ENCODE measurements around the gene FGFR3. TPM values are rescaled to one million over a fixed set of nuclear protein-coding genes. Genes with fewer than 3 reads are reported as not detected.

The FGFR3 gene
- total and polyA plus RNA-seq, 10 of the 15 experiments (the other 5 are each of a cell fraction or from before 2014, with no cell fraction given) = 0.05 to 0.33 (median 0.18) TPM; not detected in 6

DNA sequence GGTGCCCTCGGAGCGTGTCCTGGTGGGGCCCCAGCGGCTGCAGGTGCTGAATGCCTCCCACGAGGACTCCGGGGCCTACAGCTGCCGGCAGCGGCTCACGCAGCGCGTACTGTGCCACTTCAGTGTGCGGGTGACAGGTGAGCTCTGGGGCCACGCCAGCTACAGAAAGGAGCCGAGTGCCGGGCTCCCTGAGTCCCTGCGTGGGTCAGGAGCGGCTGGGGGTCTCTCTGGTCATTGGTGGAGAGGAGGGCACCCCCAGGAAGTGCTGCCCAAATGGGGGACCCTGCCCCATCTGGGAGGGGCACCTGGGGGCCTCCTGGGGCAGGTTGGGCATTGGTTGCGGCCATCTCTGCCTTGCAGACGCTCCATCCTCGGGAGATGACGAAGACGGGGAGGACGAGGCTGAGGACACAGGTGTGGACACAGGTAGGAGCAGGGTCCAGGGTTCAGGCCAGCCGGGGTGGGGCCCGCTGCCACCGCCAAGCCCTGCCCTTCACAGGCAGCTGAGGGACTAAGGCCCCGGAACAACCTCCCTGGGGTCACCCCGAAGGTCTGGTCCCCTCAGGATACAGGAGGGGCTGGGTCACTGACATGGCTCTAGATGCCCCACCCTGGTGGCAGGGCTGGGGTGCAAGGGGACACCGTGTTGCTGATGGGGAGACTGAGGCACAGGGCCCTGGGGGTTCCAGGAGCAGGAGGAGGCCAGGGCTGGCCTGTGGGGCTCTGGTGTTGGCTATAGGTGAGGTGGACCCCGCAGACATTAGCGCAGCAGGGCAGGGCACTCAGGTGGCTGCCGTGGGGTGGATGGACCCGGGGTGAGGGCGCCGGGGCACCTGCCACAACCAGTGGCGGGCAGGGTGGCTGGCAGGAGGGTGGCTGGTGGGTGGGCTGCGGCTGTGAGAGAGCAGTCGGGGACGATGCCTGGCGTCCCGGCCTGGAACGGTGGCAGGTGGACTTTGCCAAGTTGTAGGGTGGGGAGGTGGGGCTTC is 6.6 kb downstream of the FGFR3 start:
- Histone ChIP-seq H4K20me1 (ENCODE audit: control insufficient read depth, insufficient read depth) (no peaks in the 10 kb centered on the region), H3K9me3 (replicated peaks; ENCODE audit: control insufficient read depth, insufficient read depth, low read length) (no peaks in the 10 kb centered on the region), H3K4me1 (ENCODE audit: control insufficient read depth, insufficient read depth, low read length) (no peaks in the 10 kb centered on the region), H3K27me3 (replicated peaks in 1 of 2; ENCODE audit: control insufficient read depth in 2 of 2, insufficient read depth in 2 of 2, low read length in 1 of 2) (peaks cover 2 to 8% of the 10 kb centered on the region in 2 experiments), H3K79me2 (ENCODE audit: control insufficient read depth, insufficient read depth, low read length) (no peaks in the 10 kb centered on the region), H2AFZ (ENCODE audit: control insufficient read depth, low read depth, low read length) (no peak overlapping the region), H3K9ac (ENCODE audit: control insufficient read depth, insufficient read depth, low read length) (no peak overlapping the region), H3K27ac (ENCODE audit: control insufficient read depth, insufficient read depth) (no peak overlapping the region), H3K4me2 (ENCODE audit: control insufficient read depth, insufficient read depth) (no peak overlapping the region), H3K4me3 (no peak overlapping the region), H3K36me3 (ENCODE audit: control insufficient read depth in 2 of 2, insufficient read depth in 2 of 2, low read length in 1 of 2) (no peaks in the 10 kb centered on the region)
- POLR2A ChIA-PET = no interaction called here
- in situ Hi-C loops (cut with MboI) (no loop called here), intact Hi-C loops (cut with micrococcal nuclease; ENCODE audit: unreplicated experiment) (no loop called here)
- ATAC-seq = no peak
- no peak for DNase-seq (ENCODE audit: low read depth, low spot score)
- CTCF ChIA-PET = interaction anchor here (0.6 kb wide), 1 partner anchor 17 kb away, joined by 3 read pairs; no protein-coding TSS in a partner anchor
- WGBS (ENCODE audit: insufficient coverage, insufficient replicate concordance, low lambda C conversion rate, missing lambda C conversion rate) = 27% methylated on average over 35 of the region's 41 CpGs
- SMC1A ChIA-PET (ENCODE audit: uncharacterized antibody, unreplicated experiment) = no interaction called here
- no peak for TF ChIP-seq RUNX3 (IDR thresholded peaks at IDR 0.05; ENCODE audit: low read length)
- TF ChIP-seq TBL1XR1 (IDR thresholded peaks at IDR 0.05; ENCODE audit: low read depth, low read length) = no peak
- no peak for TF ChIP-seq USF1 (IDR thresholded peaks at IDR 0.05; ENCODE audit: borderline replicate concordance, extremely low read length, insufficient read depth, low read depth, low read length)
- TF ChIP-seq ZNF384 (IDR thresholded peaks at IDR 0.05; ENCODE audit: borderline replicate concordance, low read depth, low read length) = no peak
- TF ChIP-seq POU2F2 (IDR thresholded peaks at IDR 0.05; ENCODE audit: borderline replicate concordance, low read depth, low read length) = no peak
- no peak for TF ChIP-seq NFYB (IDR thresholded peaks at IDR 0.05; ENCODE audit: insufficient read depth, low read depth, low read length)
- no peak for TF ChIP-seq ZNF217 (IDR thresholded peaks at IDR 0.05)
- TF ChIP-seq HDAC6 (IDR thresholded peaks at IDR 0.05; ENCODE audit: unreplicated experiment) = no peak
- no peak for TF ChIP-seq IKZF2 (IDR thresholded peaks at IDR 0.05)
- TF ChIP-seq SMAD5 (IDR thresholded peaks at IDR 0.05; ENCODE audit: low read depth) = no peak
- no peak for TF ChIP-seq KLF5 (IDR thresholded peaks at IDR 0.05; ENCODE audit: partially characterized antibody)
- TF ChIP-seq CTCF (IDR thresholded peaks at IDR 0.05 in 2 of 3, conservative IDR thresholded peaks at IDR 0.05 in 1 of 3; ENCODE audit: control insufficient read depth in 2 of 3, extremely low read depth in 1 of 3, insufficient read depth in 1 of 3, low read depth in 3 of 3, low read length in 3 of 3) = no peak
- TF ChIP-seq SIN3A (IDR thresholded peaks at IDR 0.05; ENCODE audit: low read depth, low read length) = no peak
- no peak for TF ChIP-seq CHD4 (IDR thresholded peaks at IDR 0.05)
- no peak for FAIRE-seq
- RAD21 ChIA-PET (ENCODE audit: unreplicated experiment) = no interaction called here
- BruUV-seq (replicated peaks) = no TSS peak
